Urinary bladder (tissue), 4 donors: ENCODE measurements around the gene NTNG2. TPM values are rescaled to one million over a fixed set of nuclear protein-coding genes. Genes with fewer than 3 reads are reported as not detected.
"Not testable (repeated sequence)": the region's sequence is repeated elsewhere in the genome, so short reads cannot be mapped to it uniquely, and the experiment has no call there.

Experiments
- DNase-seq: peaks from one replicate; pipeline ENCODE4 v3.0.0-alpha.2; 2015; ENCODE audit errors: extremely low spot score
- H3K27ac ChIP-seq: one replicate; pipeline ENCODE4 v1.5.1; 2013; ENCODE audit warnings: low read depth, mild to moderate bottlenecking, moderate library complexity
- H3K36me3 ChIP-seq: one replicate; pipeline ENCODE4 v1.6.1; 2013; ENCODE audit warnings: mild to moderate bottlenecking, moderate library complexity; ENCODE audit not compliant: insufficient read depth
- H3K4me1 ChIP-seq: one replicate; pipeline ENCODE4 v1.6.1; 2013; ENCODE audit warnings: mild to moderate bottlenecking, moderate library complexity; ENCODE audit not compliant: insufficient read depth
- H3K4me3 ChIP-seq: one replicate; pipeline ENCODE4 v1.5.1; 2013; ENCODE audit warnings: low read depth, low read length
- WGBS: extraction: QIAGEN DNeasy Blood & Tissue Kit; methylation state at CpG from one replicate; pipeline ENCODE4 v1.1.7; 2013; 5-methylcytosine and 5-hydroxymethylcytosine counted together
- polyA plus RNA-seq: library from polyadenylated mRNA; stranded (reverse); fragments of 200-250 nt; gene quantifications from one replicate; pipeline ENCODE4 v1.2.3, GENCODE V29; 2013
- total RNA-seq: library from RNA; depleted of rRNA; stranded (reverse); fragments of >200 nt; gene quantifications from one replicate; pipeline ENCODE4 v1.2.3, GENCODE V29; 2014
- donor health status: healthy with polysubstance abuse.
- donor health status: healthy.

NTNG2 gene
- total RNA-seq (2.8 TPM), polyA plus RNA-seq (2.3 TPM)

- no peak within 1 kb of the TSS for H3K27ac ChIP-seq
- DNase-seq: no peak
- H3K36me3 ChIP-seq: no peaks in the 10 kb centered on the region
- no peaks in the 10 kb centered on the region for H3K4me1 ChIP-seq
- under 1% methylated on average over 67 of the region's 67 CpGs for WGBS
- H3K4me3 ChIP-seq: peak within 1 kb of the TSS; percentile 76
These were observed at the start of gene NTNG2 for GRCh38 chr9:132161743-132162184. NTNG2 (plus strand) TSS chr9:132162058; CDS start chr9:132166832, 4,774 bp downstream.

GRCh38 chr9:132114102-132114707, 47.7 kb upstream of the NTNG2 start:
- H3K27ac ChIP-seq: no peak overlapping the region
- no peaks in the 10 kb centered on the region for H3K36me3 ChIP-seq
- H3K4me3 ChIP-seq: no peak overlapping the region
- H3K4me1 ChIP-seq: no peaks in the 10 kb centered on the region
- no peak for DNase-seq
- WGBS: 31% methylated on average over 18 of the region's 18 CpGs

GRCh38 chr9:132116583-132116982, 45.3 kb upstream of the NTNG2 start:
- Histone ChIP-seq H3K27ac (no peak overlapping the region), H3K4me1 (no peaks in the 10 kb centered on the region), H3K4me3 (no peak overlapping the region), H3K36me3 (no peaks in the 10 kb centered on the region)
- DNase-seq: no peak
- WGBS: 79% methylated on average over 3 of the region's 3 CpGs

GRCh38 chr9:132117694-132118093, 44.2 kb upstream of the NTNG2 start:
- no peak overlapping the region for H3K4me3 ChIP-seq
- 85% methylated on average over 3 of the region's 3 CpGs for WGBS

GRCh38 chr9:132121021-132121420, 40.8 kb upstream of the NTNG2 start:
- Histone ChIP-seq H3K4me1 (no peaks in the 10 kb centered on the region), H3K4me3 (no peak overlapping the region), H3K27ac (no peak overlapping the region), H3K36me3 (no peaks in the 10 kb centered on the region)
- DNase-seq: no peak
- 93% methylated on average over 2 of the region's 2 CpGs for WGBS

More at GRCh38 chr9:132117694-132118093, 44.2 kb upstream of the NTNG2 start:
- no peaks in the 10 kb centered on the region for H3K36me3 ChIP-seq
- no peak overlapping the region for H3K27ac ChIP-seq
- no peaks in the 10 kb centered on the region for H3K4me1 ChIP-seq
- no peak for DNase-seq

GRCh38 chr9:132124800-132125199, 37.1 kb upstream of the NTNG2 start:
- no peak for DNase-seq
- 40% methylated on average over 6 of the region's 6 CpGs for WGBS
- no peak overlapping the region for H3K4me3 ChIP-seq
- H3K36me3 ChIP-seq: no peaks in the 10 kb centered on the region
- no peaks in the 10 kb centered on the region for H3K4me1 ChIP-seq
- no peak overlapping the region for H3K27ac ChIP-seq

GRCh38 chr9:132125361-132125760, 36.5 kb upstream of the NTNG2 start:
- H3K36me3 ChIP-seq: no peaks in the 10 kb centered on the region
- no peaks in the 10 kb centered on the region for H3K4me1 ChIP-seq
- no peak for DNase-seq
- WGBS: 34% methylated on average over 7 of the region's 7 CpGs
- H3K4me3 ChIP-seq: no peak overlapping the region
- H3K27ac ChIP-seq: no peak overlapping the region

GRCh38 chr9:132125944-132126679, 35.7 kb upstream of the NTNG2 start:
- 53% methylated on average over 20 of the region's 20 CpGs for WGBS
- Histone ChIP-seq H3K36me3 (no peaks in the 10 kb centered on the region), H3K27ac (no peak overlapping the region), H3K4me3 (no peak overlapping the region), H3K4me1 (no peaks in the 10 kb centered on the region)
- DNase-seq: no peak

- no peak for DNase-seq
- 67% methylated on average over 13 of the region's 13 CpGs for WGBS
- H3K4me3 ChIP-seq: no peak overlapping the region
These were observed 35.1 kb upstream of the NTNG2 start for GRCh38 chr9:132126680-132127236.

GRCh38 chr9:132127888-132128534, 33.8 kb upstream of the NTNG2 start:
- no peak overlapping the region for H3K27ac ChIP-seq
- no peaks in the 10 kb centered on the region for H3K36me3 ChIP-seq
- DNase-seq: no peak
- 58% methylated on average over 15 of the region's 15 CpGs for WGBS
- no peaks in the 10 kb centered on the region for H3K4me1 ChIP-seq
- no peak overlapping the region for H3K4me3 ChIP-seq

More at GRCh38 chr9:132126680-132127236, 35.1 kb upstream of the NTNG2 start:
- H3K36me3 ChIP-seq: no peaks in the 10 kb centered on the region
- H3K4me1 ChIP-seq: no peaks in the 10 kb centered on the region
- no peak overlapping the region for H3K27ac ChIP-seq

- no peak overlapping the region for H3K27ac ChIP-seq
- H3K4me1 ChIP-seq: no peaks in the 10 kb centered on the region
- 84% methylated on average over 12 of the region's 12 CpGs for WGBS
- DNase-seq: no peak
- no peak overlapping the region for H3K4me3 ChIP-seq
- no peaks in the 10 kb centered on the region for H3K36me3 ChIP-seq
These were observed 32.3 kb upstream of the NTNG2 start for GRCh38 chr9:132129535-132129934.

- not testable (repeated sequence) for DNase-seq, H3K27ac ChIP-seq, H3K4me1 ChIP-seq, H3K36me3 ChIP-seq, H3K4me3 ChIP-seq
- 87% methylated on average over 5 of the region's 5 CpGs for WGBS
These were observed 27.8 kb upstream of the NTNG2 start for GRCh38 chr9:132134085-132134484.

GRCh38 chr9:132135456-132135855, 26.4 kb upstream of the NTNG2 start:
- Histone ChIP-seq H3K4me3 (no peak overlapping the region), H3K4me1 (no peaks in the 10 kb centered on the region), H3K27ac (no peak overlapping the region), H3K36me3 (no peaks in the 10 kb centered on the region)
- 86% methylated on average over 5 of the region's 5 CpGs for WGBS
- no peak for DNase-seq
